Glutamatergic neuron (in vitro differentiated cells): ENCODE data around the gene RCSD1. TPM values are rescaled to one million over a fixed set of nuclear protein-coding genes. Genes with fewer than 3 reads are reported as not detected.

Source experiments
- DNase-seq: peaks from one replicate; pipeline ENCODE4 v3.0.0; 2022
- H3K27ac Mint-ChIP-seq: one replicate; pipeline ENCODE4 v1.8.0; 2020; ENCODE audit warnings: mild to moderate bottlenecking, mixed read lengths, inconsistent platforms; ENCODE audit not compliant: unreplicated experiment
- H3K27me3 Mint-ChIP-seq: one replicate; pipeline ENCODE4 v1.8.0; 2020; ENCODE audit warnings: mild to moderate bottlenecking, moderate library complexity, mixed read lengths, inconsistent platforms; ENCODE audit not compliant: unreplicated experiment
- H3K36me3 Mint-ChIP-seq: one replicate; pipeline ENCODE4 v1.8.0; 2020; ENCODE audit warnings: mild to moderate bottlenecking, mixed read lengths, inconsistent platforms; ENCODE audit not compliant: unreplicated experiment
- H3K4me1 Mint-ChIP-seq: one replicate; pipeline ENCODE4 v1.8.0; 2020; ENCODE audit warnings: mild to moderate bottlenecking, low read depth, mixed read lengths, inconsistent platforms; ENCODE audit not compliant: unreplicated experiment
- H3K4me3 Mint-ChIP-seq: one replicate; pipeline ENCODE4 v1.8.0; 2020; ENCODE audit warnings: mild to moderate bottlenecking, mixed read lengths, inconsistent platforms; ENCODE audit not compliant: unreplicated experiment
- H3K9me3 Mint-ChIP-seq: one replicate; pipeline ENCODE4 v1.8.0; 2020; ENCODE audit warnings: mild to moderate bottlenecking, moderate library complexity, mixed read lengths, inconsistent platforms; ENCODE audit not compliant: unreplicated experiment
- CTCF ChIP-seq: fragments of 200-600 bp; sonication (generic); IDR thresholded peaks from one replicate; pipeline ENCODE4 v1.5.0; 2021; ENCODE audit not compliant: partially characterized antibody, unreplicated experiment
- total RNA-seq: library from RNA; stranded (reverse); fragmentation: NEBNext Ultra II Directional; extraction: Animal tissue kit (Norgen Biotek cat#: 25700); gene quantifications from one replicate; pipeline ENCODE4 v1.2.1, GENCODE V29; 2021; ENCODE audit not compliant: unreplicated experiment

RCSD1 gene
- total RNA-seq, 1 donor from 2014 or later = not detected

- H3K27me3 Mint-ChIP-seq = peaks cover 6% of the 10 kb centered on the region
- no peak for DNase-seq
- TF ChIP-seq CTCF = no peak
- H3K27ac Mint-ChIP-seq = no peak overlapping the region
- H3K4me1 Mint-ChIP-seq = no peaks in the 10 kb centered on the region
- H3K36me3 Mint-ChIP-seq = peaks cover 6% of the 10 kb centered on the region
- no peak overlapping the region for H3K4me3 Mint-ChIP-seq
- H3K9me3 Mint-ChIP-seq = no peaks in the 10 kb centered on the region
Measured at GRCh38 chr1:167695147-167695546, 65.1 kb downstream of the RCSD1 start.

GRCh38 chr1:167695756-167696561 lies 65.9 kb downstream of the RCSD1 start:
- no peaks in the 10 kb centered on the region for H3K9me3 Mint-ChIP-seq
- DNase-seq = no peak
- no peaks in the 10 kb centered on the region for H3K4me1 Mint-ChIP-seq
- peaks cover 6% of the 10 kb centered on the region for H3K36me3 Mint-ChIP-seq
- H3K4me3 Mint-ChIP-seq = no peak overlapping the region
- H3K27ac Mint-ChIP-seq = no peak overlapping the region
- peaks cover 6% of the 10 kb centered on the region for H3K27me3 Mint-ChIP-seq
- TF ChIP-seq CTCF = no peak

GRCh38 chr1:167697667-167698141 lies 67.7 kb downstream of the RCSD1 start:
- Mint-ChIP-seq H3K27ac (no peak overlapping the region), H3K4me3 (no peak overlapping the region), H3K9me3 (no peaks in the 10 kb centered on the region), H3K4me1 (no peaks in the 10 kb centered on the region), H3K27me3 (peaks cover 6% of the 10 kb centered on the region), H3K36me3 (peaks cover 6% of the 10 kb centered on the region)
- no peak for TF ChIP-seq CTCF
- no peak for DNase-seq

- Mint-ChIP-seq H3K4me3 (no peak overlapping the region), H3K4me1 (no peaks in the 10 kb centered on the region), H3K27me3 (peaks cover 6% of the 10 kb centered on the region), H3K36me3 (peaks cover 6% of the 10 kb centered on the region), H3K27ac (no peak overlapping the region), H3K9me3 (no peaks in the 10 kb centered on the region)
- TF ChIP-seq CTCF = no peak
- no peak for DNase-seq
Measured at GRCh38 chr1:167698313-167698712, 68.3 kb downstream of the RCSD1 start.

- TF ChIP-seq CTCF = no peak
- Mint-ChIP-seq H3K36me3 (peaks cover 6% of the 10 kb centered on the region), H3K4me3 (no peak overlapping the region), H3K27ac (no peak overlapping the region), H3K4me1 (no peaks in the 10 kb centered on the region), H3K9me3 (no peaks in the 10 kb centered on the region), H3K27me3 (peaks cover 2% of the 10 kb centered on the region)
- DNase-seq = no peak
Measured at GRCh38 chr1:167701510-167701909, 71.5 kb downstream of the RCSD1 start.
